GM21367 (cell line): ENCODE results near the gene SEC31A.
A peak's percentile ranks its signal among the peaks of the same experiment; 100 is the strongest.

Experiments
- ATAC-seq: cut with Tn5 transposase; IDR thresholded peaks from one replicate; pipeline ENCODE4 v1.9.1; 2021; ENCODE audit not compliant: unreplicated experiment

Gene SEC31A

DNA sequence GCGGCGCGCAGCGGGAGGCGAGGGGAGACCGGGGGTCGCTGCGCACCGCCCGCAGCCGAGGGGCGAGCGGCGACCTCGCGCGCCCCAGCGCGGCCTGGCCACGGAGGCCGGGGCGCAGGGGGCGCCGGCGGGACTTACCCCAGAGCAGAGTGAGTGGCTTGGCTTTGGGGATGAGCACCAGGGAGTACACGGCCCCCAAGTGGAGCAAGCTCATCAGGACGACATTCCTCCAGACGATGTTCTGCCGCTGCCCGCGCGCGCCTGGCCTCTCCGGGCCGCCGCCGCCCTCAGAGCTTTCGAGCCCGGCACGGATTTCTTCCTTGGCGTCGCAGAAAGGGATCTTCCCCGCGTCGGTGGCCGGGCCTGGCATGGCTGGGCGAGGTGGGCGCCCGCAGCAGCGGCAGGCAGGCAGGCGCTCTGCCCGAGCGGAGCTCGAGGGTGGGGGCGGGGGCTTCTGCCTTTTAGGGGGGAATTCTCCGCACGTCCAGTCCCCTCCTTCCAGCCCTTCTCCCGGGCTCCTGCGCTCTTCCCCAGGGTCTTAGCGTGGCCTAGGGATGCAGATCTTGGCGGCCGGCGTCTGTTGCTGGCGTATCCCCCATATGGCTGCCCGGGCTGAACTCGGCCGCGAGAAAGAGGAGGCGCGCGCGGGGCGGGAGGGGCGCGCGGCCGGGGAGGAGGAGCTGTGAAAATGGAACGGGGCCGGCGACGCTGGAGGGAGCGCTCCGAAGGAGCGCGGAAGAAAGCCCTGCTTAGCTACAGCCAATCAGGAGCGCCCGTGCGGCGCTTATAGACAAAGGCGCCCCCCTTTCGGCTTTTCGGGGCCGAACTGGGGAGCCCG, 92.6 kb downstream of the SEC31A start, which contains the start of gene SCD5:
SCD5 (minus strand) TSS at position 629 of the 838 bp plus-strand sequence; CDS start at position 370, 259 bp downstream.
- peak; percentile 78 for ATAC-seq

GRCh38 chr4:82797405-82798111, 93.4 kb downstream of the SEC31A start:
- no peak for ATAC-seq

DNA sequence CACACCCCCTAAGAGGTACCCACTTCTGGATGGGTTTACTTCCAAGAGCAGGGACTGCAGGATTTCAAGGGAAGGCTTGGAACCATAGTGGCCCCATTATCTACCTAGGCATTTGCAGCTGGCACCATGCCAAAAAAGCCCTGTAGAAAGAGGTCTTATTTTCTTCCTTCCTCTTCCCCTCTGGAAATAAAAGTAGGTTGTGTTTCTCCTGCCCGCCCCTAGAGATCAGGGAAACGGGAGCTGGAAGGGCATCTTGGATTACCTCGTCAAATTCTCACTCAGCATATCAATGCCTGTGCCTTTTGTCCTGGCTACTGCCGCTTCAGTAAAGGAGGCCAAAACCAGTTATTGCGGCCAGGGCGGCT, 93.9 kb downstream of the SEC31A start:
- ATAC-seq, result no peak

GRCh38 chr4:82792912-82793649, 97.9 kb downstream of the SEC31A start:
- ATAC-seq, result no peak

- ATAC-seq, result no peak
Observed at GRCh38 chr4:82791179-82791578, 99.8 kb downstream of the SEC31A start.

DNA sequence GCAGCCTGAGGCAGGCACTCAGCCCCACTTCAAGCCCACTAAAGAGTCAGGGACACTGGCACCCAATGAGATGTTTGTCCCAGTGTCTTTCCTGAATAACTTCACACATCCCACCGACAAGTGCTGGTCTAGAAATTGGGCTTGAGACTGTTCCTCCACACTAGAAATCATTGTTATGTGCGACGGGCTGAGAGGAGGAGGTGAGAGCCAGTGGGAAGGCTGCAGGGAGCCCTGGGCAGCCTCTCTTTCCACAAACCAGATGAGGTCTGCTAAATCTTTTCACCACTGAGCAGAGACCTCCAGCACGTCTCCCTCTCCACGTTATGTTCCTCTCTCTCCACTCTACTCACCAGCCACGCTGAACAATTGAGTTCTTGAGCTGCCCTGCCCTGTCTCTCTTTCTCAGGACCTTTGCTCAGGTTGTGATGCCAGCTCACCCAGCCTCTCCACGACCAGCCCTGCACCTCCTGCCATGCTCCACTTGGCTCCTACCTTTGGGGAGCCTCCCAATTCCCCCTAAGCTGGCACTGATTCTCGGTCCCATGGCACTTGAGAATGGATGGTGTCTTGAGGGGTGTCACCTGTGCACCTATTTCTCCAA, 100.8 kb downstream of the SEC31A start:
- no peak for ATAC-seq

DNA sequence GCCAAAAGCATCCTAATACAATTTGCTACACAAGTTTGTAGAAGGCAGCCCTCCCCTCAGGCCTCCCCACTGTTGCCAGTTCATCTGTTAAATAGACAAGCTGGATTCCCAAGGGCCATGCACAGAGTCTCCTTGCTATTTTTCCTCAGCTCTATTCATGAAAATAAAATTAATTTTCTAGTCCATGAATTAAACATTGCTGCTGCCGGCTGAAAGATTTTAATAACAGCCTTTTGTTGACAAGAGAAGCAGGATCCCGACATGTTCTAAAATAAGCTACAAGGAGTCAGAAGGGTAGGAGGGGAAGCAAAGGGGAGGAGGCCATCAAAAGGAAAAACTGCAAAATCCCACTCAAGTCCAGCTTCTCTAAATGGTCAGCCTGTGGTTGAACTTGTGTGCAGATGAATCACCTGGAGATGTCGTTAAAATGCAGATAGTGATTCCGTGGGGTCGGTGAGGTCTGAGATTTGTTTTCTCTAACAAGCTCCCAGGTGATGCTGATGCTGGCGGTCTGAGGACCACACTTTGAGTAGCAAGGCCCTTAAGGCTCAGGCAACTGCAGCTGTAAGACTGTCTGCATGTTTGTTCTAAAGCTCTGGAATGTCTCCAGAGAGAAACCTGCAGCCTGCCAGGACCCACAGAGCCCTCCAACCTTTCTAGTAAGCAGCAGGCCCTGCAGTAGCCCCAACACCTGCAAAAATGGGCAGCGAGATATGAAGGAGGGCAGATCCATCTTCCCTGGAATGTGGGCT, 101.8 kb downstream of the SEC31A start:
- ATAC-seq, result no peak

- ATAC-seq, result no peak
Observed at GRCh38 chr4:82787342-82787741, 103.6 kb downstream of the SEC31A start.

- no peak for ATAC-seq
Observed at GRCh38 chr4:82786828-82787227, 104.1 kb downstream of the SEC31A start.

- ATAC-seq, result no peak
Observed at GRCh38 chr4:82785611-82786400, 105.1 kb downstream of the SEC31A start.

- no peak for ATAC-seq
Observed at GRCh38 chr4:82784681-82785610, 106.0 kb downstream of the SEC31A start.

DNA sequence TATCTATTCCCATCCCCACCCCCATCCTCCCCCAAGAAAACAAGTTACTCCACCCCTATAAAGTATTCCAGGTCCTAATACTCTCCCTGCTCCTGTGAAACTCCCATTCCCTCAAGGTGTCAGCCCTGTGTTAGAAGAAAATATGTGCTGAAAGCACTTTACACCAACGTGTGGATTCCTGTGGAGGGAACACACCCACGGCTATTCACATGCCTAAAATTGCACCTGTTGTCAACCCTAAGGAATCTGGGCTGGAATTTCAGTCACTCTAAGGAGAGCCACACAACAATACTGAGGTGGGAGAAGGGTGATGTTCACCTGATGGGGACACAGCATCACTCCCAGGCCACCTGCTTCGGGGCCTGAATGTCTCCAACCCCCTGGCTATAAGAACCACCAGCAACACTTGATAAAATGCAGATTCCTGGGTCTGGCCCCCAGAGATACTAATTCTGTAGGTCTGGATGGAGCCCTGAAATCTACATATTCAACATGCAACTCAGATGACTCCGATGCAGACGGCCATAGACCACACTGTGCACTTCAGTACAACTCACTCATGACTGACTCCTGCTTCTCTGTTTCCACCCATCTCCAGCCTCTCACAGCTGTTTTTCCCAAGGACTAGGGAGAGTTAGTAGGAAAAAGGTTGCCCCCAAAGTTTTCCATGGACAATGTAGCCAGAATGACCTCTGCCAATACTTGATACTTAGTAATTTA, 108.2 kb downstream of the SEC31A start:
- no peak for ATAC-seq

GRCh38 chr4:82780752-82781231, 110.2 kb downstream of the SEC31A start:
- peak; percentile 77 for ATAC-seq

DNA sequence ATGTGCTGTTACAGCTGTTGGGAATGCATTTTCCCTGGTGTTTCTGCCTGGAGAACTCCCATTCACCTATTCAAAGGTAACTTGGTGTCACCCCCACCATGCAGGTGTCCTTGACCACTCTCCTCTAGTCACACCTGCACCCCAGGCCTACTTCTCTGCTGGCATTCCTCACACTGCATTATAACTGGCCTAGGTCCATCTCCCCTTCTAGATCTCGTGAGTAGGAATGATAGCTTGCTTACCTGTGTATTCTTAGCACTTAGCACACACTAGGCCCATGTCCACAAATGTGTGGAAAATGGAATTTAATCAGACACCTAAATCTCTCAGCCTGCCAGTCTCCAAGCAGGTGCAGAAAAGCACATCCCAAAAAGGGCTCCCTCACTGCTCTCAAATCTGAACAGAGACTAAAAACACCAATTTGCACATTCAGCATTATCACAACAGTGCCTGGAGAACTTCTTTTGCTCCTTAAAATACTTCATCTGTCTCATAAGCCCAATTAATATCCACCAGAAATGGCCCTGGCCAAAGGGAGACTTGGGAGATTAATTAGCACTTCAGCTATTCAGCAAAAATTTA, 110.7 kb downstream of the SEC31A start:
- no peak for ATAC-seq

- no peak for ATAC-seq
Observed at GRCh38 chr4:82779032-82779431, 111.9 kb downstream of the SEC31A start.

GRCh38 chr4:82777857-82778525, 113.0 kb downstream of the SEC31A start:
- no peak for ATAC-seq
